C4-2B (cell line): Measurements from ENCODE around the gene TBKBP1.

ENCODE experiments used
- H3K27ac ChIP-seq: fragments of 450-650 bp; 2 replicates; pipeline ENCODE4 v1.5.1; 2017
- CTCF ChIP-seq: fragments of 450-650 bp; conservative IDR thresholded peaks from 2 replicates; pipeline ENCODE4 v1.5.1; 2017; ENCODE audit warnings: mild to moderate bottlenecking
- ZFX ChIP-seq: fragments of 450-650 bp; IDR thresholded peaks from 2 replicates; pipeline ENCODE4 v1.6.1; 2017

The TBKBP1 gene

DNA sequence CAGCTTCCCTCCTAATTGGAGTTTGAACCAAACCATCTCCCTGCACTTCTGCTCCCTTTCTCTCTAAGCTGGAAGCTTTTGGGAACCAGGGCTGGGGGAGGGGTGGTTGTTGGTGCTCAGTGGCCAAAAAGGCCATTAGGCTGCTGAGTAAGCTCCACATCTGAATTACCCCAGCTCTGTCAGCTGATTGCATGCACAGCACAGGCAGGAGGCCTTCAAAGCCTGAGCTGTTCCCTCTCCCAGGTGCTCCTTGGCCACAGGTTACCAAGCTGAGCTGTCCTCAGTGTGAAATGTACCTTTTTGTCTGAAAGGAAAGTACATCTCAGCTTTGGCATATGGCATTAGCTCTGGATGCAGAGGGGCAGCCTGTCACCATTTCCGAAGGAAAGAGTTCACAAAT lies 6.2 kb upstream of the TBKBP1 start:
- peak overlapping the region; percentile 25; the same call in 1 of the 2 replicates for H3K27ac ChIP-seq
- no peak for TF ChIP-seq CTCF
- no peak for TF ChIP-seq ZFX

GRCh38 chr17:47690121-47690520 lies 3.8 kb upstream of the TBKBP1 start:
- no peak for TF ChIP-seq CTCF
- no peak for TF ChIP-seq ZFX
- no peak overlapping the region for H3K27ac ChIP-seq

DNA sequence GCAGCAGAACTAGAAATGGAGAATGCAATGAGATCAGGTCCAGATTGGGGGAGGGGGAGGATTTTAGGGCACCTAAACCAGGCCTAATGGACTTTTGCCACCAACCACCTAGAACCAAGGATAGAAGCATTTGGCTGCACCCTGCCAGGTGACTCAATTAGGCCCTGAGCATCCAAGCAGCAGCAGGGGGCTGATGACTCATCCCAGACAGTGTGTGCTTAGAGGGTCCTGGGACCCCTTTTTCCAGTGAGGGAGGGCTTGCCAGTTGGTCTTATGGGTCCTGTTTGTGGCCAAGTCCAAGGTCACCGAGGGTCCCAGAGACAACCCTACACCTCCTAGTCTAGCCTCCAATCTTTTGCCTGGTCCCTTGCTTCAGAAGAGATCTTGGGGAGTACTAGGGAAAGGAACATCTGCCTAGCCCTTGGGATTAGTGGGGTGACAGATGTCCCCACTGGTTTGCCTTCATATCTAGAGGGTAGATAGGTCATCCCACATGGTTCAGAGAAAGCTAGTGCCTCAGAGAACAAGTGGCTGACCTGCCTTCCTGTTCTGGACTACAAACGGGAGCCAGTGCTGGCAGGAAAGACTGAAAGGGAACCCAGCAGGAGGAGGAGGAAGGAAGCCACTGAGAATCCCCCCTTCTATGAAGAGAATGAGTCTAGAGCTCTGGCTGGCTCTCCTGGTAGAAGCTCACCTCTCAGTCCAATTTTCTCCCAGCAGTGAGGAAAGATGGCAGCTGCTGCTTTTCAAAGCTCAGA lies 1.6 kb upstream of the TBKBP1 start:
- H3K27ac ChIP-seq: peak overlapping the region; percentile 93
- TF ChIP-seq CTCF (no peak), ZFX (no peak)

DNA sequence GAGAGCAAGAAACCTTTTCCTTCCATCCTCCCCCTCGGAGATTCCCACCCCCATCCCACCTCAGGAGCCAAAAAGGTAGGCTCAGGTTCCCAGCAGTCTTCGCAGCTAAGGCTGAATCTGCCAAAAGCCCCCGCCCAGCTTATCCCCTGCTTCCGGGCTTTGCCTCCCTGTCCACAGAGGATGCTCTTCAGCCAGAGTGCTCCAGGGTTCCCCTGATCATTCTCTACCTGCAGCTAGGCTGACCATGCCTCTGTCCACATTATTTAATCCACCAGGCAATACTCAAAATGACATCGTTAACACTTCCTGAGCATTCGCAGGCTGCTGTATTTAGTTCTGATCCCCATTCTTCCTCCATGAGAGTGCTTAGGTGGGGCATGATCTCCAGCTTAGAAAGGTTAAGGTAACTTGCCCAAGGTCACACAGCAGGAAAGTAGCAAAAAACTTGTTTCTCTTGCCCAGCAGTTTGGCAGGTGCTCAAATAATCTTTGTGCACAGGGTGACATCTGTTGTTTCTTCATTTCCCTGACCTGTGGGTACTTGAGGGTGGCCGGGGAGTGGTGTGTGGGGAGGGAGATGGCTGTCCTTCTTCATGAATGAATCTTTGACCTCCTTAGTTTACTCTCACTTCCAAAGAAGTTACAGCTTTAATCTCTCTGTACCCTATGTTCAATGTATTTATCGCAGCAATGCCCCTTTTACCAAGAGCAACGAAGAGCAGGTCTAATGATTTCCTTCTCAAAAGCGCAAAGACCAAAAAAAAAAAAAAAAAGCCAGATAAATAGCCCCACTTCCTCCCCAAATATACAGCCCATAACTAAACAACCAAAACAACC lies 848 bp upstream of the TBKBP1 start:
- peak overlapping the region; percentile 93 for H3K27ac ChIP-seq

GRCh38 chr17:47694581-47695428 lies 844 bp downstream of the TBKBP1 start:
- H3K27ac ChIP-seq: peak overlapping the region; percentile 93
- TF ChIP-seq CTCF: no peak
- TF ChIP-seq ZFX: 0 out of 2 replicates have a peak, but pooled peaks have one; percentile 12

More for the DNA sequence above, 848 bp upstream of the TBKBP1 start:
- TF ChIP-seq CTCF (no peak), ZFX (no peak)

DNA sequence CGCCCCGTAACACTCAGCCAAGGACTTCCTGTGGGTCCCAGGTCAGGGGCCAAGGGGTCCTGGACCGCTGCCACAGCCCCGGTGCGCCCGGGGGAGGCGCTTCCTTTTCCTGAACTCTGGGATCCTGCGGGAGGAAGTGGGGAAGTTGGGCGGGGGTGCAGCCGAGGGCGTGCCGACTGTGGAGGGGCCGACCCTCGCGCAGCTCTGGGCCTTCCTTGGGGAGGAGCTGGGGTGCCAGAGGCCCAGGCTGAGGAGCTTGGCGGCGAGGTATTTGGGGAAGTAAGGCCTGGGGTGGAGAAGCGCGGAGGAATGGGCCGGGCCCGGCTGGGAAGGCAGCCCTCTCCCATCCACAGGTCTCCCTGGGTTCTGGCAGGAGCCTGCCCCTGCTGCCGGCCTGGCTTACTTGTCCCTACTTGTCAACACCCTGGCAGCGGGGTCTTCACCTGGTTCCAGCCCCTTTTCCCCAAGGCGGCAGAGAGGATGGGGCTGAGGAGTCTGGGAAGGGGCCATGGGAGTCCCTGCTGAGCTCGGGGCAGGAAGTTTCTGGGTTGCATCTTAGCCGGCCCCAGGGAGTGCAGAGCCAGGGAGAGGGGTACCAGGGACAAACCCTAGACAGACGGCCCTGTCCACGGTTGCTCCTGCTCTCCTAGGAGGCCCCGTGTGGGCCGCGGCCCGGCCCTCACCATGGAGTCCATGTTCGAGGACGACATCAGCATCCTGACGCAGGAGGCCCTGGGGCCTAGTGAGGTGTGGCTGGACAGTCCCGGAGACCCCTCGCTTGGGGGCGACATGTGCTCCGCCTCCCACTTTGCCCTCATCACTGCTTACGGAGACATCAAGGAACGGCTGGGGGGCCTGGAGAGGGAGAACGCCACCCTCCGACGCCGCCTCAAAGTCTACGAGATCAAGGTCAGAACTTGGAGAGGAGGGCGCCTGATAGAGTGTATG lies 1.7 kb downstream of the TBKBP1 start:
- H3K27ac ChIP-seq: peak overlapping the region; percentile 93
- TF ChIP-seq CTCF (no peak), ZFX (no peak)
